ENCODE results near the gene DNAAF8.

DNA sequence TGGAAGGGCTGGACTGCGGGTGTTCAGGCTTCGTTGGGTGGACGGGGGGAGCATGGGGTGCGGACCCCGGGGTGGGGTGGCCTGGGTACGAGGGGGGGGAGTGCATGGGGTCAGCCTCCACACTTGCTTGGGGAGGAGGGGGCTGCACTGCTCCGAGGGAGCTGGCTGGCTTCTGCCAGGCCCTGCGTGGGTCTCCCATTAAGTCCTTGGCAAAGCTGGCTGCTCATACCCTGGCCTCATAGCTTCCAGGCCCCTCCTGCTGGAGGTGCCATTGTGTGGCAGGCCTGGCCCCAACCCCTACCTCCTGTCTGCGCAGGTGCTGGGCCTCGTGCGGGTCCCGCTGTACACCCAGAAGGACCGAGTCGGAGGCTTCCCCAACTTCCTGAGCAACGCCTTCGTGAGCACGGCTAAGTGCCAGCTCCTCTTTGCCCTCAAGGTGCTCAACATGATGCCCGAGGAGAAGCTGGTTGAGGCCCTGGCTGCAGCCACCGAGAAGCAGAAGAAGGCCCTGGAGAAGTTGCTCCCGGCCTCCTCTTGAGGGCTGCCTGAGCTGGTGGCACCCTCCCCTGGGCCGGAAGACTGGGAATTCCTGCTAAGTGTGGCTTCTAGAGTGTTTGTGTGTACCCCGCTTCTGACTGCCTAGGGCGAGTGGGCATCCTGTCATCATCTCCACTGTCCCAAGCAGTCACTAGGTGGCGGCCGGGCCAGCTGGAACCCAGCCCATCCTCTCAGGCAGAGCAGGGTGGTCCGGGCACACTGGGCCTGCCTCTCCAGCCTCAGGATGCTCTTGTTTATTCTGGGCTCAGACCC lies 39.5 kb upstream of the DNAAF8 start:
- no peak for TF ChIP-seq CTCF (IDR thresholded peaks at IDR 0.05; ENCODE audit: borderline replicate concordance, extremely low read depth, low read length, poor library complexity, severe bottlenecking)
- TF ChIP-seq EZH2 (IDR thresholded peaks at IDR 0.05; ENCODE audit: borderline replicate concordance, low read depth, low read length, severe bottlenecking): no peak

Data from DND-41 (cell line).